ENCODE results near the gene JMJD7. TPM values are rescaled to one million over a fixed set of nuclear protein-coding genes. Genes with fewer than 3 reads are reported as not detected.

The JMJD7 gene
- total and polyA plus RNA-seq, 2 donors (not counting 1 experiment from before 2014, with no cell fraction given) = 33.4 to 43.9 TPM

GRCh38 chr15:41887161-41887560 is 59.3 kb downstream of the JMJD7 start:
- Histone ChIP-seq H3K27ac (ENCODE audit: low read length in 2 of 2) (no peak overlapping the region), H4K20me1 (ENCODE audit: control insufficient read depth, insufficient read depth, low read length, poor library complexity, severe bottlenecking) (no peaks in the 10 kb centered on the region), H3K4me3 (ENCODE audit: control extremely low read depth in 1 of 5, extremely low read depth in 1 of 5, insufficient read depth in 1 of 5, low read depth in 2 of 5, low read length in 4 of 5) (no peak overlapping the region), H2AFZ (ENCODE audit: insufficient read depth, low read depth, low read length, poor library complexity, severe bottlenecking) (no peak overlapping the region), H3K4me1 (ENCODE audit: control insufficient read depth in 2 of 2, insufficient read depth in 2 of 2, low read length in 2 of 2) (peaks cover 30 to 42% of the 10 kb centered on the region in 2 donors), H3K4me2 (replicated peaks; ENCODE audit: low read depth, low read length, poor library complexity, severe bottlenecking) (no peak overlapping the region), H3K9me3 (ENCODE audit: control extremely low read depth in 1 of 3, control insufficient read depth in 2 of 3, insufficient read depth in 1 of 3, low read length in 2 of 3) (peaks cover 0 to 15% (median 0%) of the 10 kb centered on the region in 3 donors), H3K9ac (ENCODE audit: low read length) (no peak overlapping the region), H3K36me3 (replicated peaks in 1 of 2; ENCODE audit: control extremely low read depth in 1 of 2, control insufficient read depth in 1 of 2, extremely low read depth in 1 of 2, insufficient read depth in 2 of 2, low read length in 1 of 2) (no peaks in the 10 kb centered on the region), H3K27me3 (replicated peaks in 1 of 4; ENCODE audit: control extremely low read depth in 1 of 4, control insufficient read depth in 3 of 4, insufficient read depth in 4 of 4, low read length in 3 of 4) (peaks cover 0 to 8% (median 2%) of the 10 kb centered on the region in 4 experiments), H3K79me2 (ENCODE audit: control insufficient read depth, insufficient read depth, low read length) (peaks cover 1% of the 10 kb centered on the region)
- TF ChIP-seq CTCF (IDR thresholded peaks at IDR 0.05) (no peak), EZH2 (IDR thresholded peaks at IDR 0.05; ENCODE audit: borderline replicate concordance, insufficient read depth, low read depth, low read length, poor library complexity, severe bottlenecking) (no peak)
- Mint-ChIP-seq H3K27ac (no peak overlapping the region), H3K4me1 (peaks cover 40% of the 10 kb centered on the region), H3K9me3 (ENCODE audit: insufficient read depth) (no peaks in the 10 kb centered on the region), H3K4me3 (no peak overlapping the region), H3K27me3 (peaks cover 4% of the 10 kb centered on the region)
- intact Hi-C loops (cut with micrococcal nuclease) = no loop called here
- CTCF ChIA-PET = interaction anchor here (1.0 to 11.0 kb wide), 2 partner anchors 8 to 15 kb away, joined by 3 to 81 read pairs; no protein-coding TSS in a partner anchor
- 93% methylated on average over 10 of the region's 10 CpGs for WGBS (ENCODE audit: insufficient coverage)
- no peak for ATAC-seq (ENCODE audit: low read depth)
- no peak for DNase-seq
- POLR2A ChIA-PET = no interaction called here

Small RNA genes within 50 kb of the gene (small RNA-seq; reads per million reads assigned to genes)
- gene JMJD7-PLA2G4B (ENCODE audit: insufficient read length, low read depth, low replicate concordance) (not detected), gene MIR4310 (ENCODE audit: insufficient read length, low read depth, low replicate concordance) (not detected), gene RNA5SP393 (ENCODE audit: insufficient read length, low read depth, low replicate concordance) (not detected)

Other genes with a start within 250 kb of the JMJD7 start
- 77.2 and 79.7 TPM in 2 replicates for gene MGA, start 167.7 kb upstream of the JMJD7 start, total RNA-seq
- gene MGA, start 167.7 kb upstream of the JMJD7 start, polyA plus RNA-seq = 5.4 and 7.6 TPM in 2 replicates
- 59.2 and 65.5 TPM in 2 replicates for gene MAPKBP1, start 53.6 kb upstream of the JMJD7 start, total RNA-seq
- 13.9 and 14.1 TPM in 2 replicates for gene MAPKBP1, start 53.6 kb upstream of the JMJD7 start, polyA plus RNA-seq
- 22.6 and 24.3 TPM in 2 replicates for gene PLA2G4B, start 10.8 kb downstream of the JMJD7 start, total RNA-seq
- 28.8 and 33.2 TPM in 2 replicates for gene PLA2G4B, start 10.8 kb downstream of the JMJD7 start, polyA plus RNA-seq
- gene SPTBN5, start 66.0 kb downstream of the JMJD7 start, total RNA-seq = 0.68 and 1.4 TPM in 2 replicates
- gene SPTBN5, start 66.0 kb downstream of the JMJD7 start, polyA plus RNA-seq = 0.55 and 0.94 TPM in 2 replicates
- 12.7 and 13.4 TPM in 2 replicates for gene EHD4, start 144.5 kb downstream of the JMJD7 start, total RNA-seq
- gene EHD4, start 144.5 kb downstream of the JMJD7 start, polyA plus RNA-seq = 3.1 and 8.6 TPM in 2 replicates
- not detected in 2 replicates for gene PLA2G4E, start 192.9 kb downstream of the JMJD7 start, total RNA-seq
- gene PLA2G4E, start 192.9 kb downstream of the JMJD7 start, polyA plus RNA-seq = not detected in 2 replicates

All from B cell (primary cell).